GM18499 (cell line): ENCODE data around the gene PPP4R1.

Experiments used
- ATAC-seq: cut with Tn5 transposase; IDR thresholded peaks from one replicate; pipeline ENCODE4 v1.9.1; 2021; ENCODE audit warnings: moderate number of reproducible peaks; ENCODE audit not compliant: insufficient read depth, unreplicated experiment

PPP4R1 gene

DNA sequence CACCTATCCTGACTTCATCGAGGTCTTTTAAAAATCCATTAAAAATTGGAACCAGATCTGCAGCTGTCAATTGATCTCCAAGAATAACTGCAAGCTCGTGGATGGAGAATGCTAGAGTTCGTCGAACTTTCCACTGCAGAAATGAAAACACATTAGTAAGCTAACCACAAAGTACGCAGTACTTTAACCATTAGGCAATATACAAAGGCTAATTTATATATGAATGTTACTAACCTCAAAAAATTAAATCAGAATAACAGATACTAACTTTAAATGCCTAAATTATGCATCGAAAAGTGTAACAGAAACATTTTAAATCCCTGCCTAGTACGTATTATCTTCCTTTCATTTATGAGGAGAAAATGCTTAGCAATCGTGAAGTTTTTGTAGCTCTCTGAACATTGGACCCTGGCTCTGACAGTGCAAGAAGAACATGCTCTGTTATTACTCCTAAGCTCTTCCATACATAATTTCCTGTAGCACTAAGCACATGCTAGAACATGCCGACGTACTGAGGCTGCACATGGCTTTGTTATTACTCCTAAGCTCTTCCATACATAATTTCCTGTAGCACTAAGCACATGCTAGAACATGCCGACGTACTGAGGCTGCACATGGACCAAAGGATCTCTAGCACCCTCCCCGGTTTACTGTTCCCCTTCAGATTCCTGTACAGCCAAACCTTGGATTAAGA lies 57.0 kb downstream of the PPP4R1 start:
- ATAC-seq, result no peak

DNA sequence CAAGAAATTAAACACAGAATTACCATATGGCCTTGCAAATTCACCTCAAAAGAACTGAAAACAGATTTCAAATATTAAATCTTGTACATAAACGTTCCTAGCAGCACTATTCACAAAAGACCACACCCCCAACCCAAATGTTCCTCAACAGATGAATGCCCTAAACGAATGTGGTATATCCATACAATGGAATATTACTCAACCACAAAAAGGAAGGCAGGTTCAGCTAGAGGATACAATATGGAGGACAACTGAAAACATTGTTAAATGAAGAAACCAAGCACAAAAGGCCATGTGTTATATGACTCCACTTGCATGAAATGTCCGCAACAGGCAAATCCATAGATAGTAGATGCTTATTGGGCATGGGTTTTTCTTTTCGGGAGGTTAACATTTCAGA lies 61.7 kb downstream of the PPP4R1 start:
- ATAC-seq, result no peak

DNA sequence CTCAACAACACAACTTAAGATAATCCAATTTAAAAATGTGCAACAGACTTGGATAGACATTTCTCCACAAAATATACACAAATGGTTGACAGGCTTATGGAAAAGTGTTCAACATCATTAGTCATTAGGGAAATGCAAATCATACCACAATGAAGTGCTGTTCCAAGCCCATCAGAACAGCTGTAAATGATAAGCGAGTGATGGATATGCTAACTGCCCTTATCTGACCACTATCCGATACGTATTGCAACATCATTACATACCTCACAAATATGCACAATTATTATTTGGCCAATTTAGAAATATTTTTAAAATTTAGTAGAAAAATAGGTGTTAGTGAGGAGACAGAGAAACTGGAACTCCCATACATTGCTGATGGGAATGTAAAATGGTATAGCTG lies 62.2 kb downstream of the PPP4R1 start:
- ATAC-seq, result no peak

DNA sequence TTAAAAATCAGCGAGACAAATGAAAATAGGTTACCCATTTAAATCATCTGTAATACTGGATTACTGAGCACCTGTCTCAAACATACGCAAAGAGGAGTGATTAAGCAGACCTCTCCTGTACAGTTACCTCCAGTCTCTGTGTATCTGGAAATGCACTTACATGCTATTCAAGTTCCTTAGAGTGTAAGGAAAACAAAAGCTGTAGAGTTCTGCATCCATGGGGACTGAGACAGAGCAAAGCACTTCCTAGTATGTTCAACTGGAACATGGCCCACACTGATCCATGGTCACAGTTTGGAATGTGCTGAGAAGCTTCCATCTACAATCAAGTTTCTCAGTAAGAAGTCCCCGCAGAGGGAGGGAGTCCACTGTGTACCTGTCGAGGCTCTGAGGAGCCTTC lies 63.9 kb downstream of the PPP4R1 start:
- no peak for ATAC-seq

DNA sequence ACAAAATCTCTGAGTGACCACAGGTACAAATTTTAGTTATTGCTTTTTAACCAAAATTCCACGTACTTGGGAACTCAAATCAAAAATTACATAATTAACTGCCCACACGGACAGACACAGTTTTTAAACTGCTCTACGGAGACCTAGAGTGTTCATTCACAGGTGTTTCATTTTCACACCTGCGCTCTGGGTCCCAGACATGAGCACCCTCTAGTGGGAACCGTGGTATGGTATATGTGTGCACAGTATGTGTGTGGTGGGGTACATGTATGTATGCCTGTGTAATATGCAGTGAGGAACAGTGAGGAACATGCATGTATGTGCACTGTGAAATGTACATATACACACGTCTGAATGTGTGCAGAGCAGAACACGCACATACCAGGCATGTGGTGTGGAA lies 65.0 kb downstream of the PPP4R1 start:
- no peak for ATAC-seq

DNA sequence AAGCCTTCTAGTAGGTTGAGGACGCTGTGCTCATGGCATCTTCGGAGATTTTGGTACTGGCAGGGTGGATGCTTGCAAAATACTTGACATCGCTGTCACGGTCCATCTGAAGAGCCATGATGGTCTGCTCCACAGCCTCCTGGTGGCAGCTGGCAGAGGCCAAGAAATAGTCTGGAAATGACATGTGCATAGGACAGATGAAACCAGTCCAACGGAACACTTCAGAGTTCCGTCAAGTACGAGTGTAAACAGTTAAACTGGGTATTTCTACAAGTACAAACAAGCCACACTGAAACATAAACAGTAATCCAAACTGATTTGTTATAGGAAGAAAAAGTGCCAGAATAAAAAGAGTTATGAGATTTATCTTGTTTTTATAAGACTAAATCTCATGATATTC lies 66.6 kb downstream of the PPP4R1 start:
- ATAC-seq, result no peak

DNA sequence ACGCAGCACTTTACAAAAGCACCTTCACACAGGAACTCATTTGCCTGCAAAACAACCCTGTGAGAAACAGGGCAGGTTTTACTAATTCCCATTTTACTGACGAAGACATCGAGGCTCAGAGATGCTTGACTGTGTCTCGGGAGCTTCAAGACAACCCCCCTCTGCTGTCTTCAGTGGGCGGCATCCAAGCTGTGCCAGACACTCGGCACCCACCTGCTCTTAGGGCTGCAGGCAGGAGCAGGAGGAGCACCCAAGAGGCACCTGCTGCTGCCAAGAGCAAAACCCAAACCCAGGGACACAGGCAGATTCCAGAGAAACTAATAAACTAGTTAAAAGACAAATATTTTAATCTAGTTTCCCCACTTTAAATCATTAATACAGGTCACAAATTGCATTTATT lies 67.9 kb downstream of the PPP4R1 start:
- no peak for ATAC-seq

DNA sequence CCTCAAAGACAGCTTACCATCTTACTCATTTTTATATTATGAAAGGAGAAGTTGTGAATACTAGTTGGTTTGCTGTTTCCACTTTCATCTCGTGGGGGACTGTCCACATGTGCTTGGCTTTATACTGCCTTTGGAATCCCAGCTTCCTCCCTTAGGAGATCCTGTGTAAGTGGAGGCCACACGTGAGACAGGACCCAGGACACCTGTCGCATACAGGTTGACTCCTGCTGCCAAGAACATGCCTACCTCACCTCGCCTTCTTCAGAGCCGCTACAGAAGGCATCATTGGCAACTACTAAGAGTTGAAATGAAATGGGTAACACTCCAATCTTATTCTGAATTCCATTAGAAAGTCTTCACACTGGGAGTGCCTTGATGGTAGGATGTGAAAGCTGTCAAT lies 69.3 kb downstream of the PPP4R1 start:
- no peak for ATAC-seq

DNA sequence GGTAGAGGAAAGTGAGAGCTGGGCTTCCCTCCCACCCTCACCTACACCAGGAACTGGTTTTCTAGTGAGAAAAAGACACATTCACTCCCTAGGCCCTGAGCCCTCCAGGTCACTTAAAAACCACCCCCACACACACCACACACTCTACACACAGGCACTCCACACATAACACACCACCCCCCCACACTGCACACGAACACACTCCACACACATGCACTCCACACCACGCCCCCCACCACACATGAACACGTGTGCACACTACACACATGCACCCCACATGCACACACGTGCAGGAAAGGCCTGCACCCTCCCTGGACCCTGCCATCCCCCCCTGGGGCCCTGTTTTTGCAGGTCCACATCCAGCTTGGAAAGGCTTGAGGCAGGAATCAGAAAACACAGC lies 71.4 kb downstream of the PPP4R1 start:
- ATAC-seq, result no peak

DNA sequence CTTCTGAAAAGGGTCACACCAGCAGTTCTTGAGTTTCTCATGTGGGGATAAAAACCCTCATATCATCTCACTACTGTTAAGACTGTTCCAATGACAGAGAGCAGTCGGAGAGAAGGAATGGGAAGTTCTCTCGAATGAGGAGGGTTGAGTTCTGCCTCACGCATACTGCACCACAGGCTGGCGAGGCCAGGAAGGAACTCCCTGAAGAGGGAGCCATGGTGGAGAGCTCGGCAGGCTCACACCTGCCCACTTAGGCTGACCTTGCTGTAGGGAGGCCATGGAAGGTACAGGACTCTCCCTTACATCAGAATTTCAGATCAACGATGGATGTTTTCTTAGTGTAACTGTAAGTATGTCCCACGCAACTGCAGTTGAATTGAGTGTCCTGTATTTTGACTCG lies 74.4 kb downstream of the PPP4R1 start:
- no peak for ATAC-seq

DNA sequence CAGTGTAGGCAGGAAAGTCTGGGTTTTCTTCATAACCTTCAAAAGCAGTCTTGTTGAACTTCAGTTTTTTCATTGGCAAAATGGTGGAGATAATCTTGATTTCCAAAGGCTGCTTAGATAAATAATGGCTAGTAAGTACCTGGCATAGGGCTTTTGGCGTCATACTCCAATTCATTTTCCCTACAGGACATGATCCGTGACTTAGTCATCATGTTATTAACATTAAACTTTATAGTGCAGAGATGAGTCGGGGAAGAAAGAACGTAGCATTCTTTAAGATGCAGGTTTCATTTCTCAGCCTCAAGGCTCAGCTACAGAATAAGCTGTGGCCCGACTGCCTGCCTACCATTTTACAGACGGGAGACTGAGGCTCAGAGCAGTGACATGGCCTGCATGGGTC lies 75.1 kb downstream of the PPP4R1 start:
- ATAC-seq, result no peak

DNA sequence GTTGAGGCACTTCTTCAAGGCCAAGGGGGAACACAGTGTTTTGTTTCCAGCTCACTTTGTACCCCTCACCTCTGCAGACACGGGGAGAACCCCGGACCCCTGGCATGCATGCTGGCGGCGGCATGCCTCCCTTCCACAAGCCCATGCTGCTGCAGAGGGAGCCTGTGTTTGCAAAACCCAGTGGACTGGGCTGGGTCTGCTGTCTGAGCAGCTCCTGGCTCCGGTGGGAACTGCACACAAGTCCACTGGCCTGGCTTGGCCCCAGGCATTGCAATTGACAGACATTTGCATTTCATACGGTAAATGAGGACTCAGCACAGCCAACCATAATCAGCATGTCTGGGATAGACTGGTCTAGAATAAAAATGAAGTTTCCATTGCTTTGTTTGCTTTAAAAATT lies 76.7 kb downstream of the PPP4R1 start:
- no peak for ATAC-seq

DNA sequence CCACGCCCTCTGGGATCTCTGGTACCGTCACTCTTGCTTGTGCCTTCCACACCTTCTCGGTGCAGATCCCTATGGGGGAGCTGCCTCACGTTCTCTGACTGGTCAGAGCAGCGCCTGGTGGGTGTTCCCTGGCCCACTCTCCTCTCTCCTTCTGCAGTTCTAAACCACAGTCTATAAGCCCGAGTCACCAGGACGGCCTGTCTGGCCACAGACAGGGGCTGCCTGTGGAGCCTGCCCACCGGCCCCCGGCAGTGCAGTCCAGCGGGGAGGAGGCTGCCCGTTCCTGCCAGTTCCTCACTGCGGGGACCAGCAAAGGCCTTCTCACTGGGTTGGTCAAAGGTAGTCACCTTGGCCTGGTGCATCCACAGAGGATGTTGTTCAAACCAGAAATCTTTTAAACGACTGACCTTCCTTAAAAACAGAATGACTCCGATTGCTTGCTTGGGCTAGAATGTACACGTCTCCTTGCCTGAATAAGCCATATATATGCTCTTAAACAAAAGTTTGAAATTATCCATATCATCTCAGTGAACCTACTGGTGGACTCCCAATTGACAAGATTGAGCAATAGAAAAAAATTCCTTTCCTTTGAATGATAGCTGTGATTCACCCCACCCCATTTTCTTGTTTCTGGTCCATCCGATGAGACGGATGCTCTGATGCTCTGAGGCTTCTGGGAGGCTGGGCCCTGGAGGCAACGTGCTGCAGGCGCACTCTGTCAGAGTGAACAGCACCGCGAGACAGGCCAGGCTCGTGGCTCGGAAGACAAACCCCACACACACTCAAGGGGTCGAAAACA lies 77.8 kb downstream of the PPP4R1 start:
- ATAC-seq, result no peak

DNA sequence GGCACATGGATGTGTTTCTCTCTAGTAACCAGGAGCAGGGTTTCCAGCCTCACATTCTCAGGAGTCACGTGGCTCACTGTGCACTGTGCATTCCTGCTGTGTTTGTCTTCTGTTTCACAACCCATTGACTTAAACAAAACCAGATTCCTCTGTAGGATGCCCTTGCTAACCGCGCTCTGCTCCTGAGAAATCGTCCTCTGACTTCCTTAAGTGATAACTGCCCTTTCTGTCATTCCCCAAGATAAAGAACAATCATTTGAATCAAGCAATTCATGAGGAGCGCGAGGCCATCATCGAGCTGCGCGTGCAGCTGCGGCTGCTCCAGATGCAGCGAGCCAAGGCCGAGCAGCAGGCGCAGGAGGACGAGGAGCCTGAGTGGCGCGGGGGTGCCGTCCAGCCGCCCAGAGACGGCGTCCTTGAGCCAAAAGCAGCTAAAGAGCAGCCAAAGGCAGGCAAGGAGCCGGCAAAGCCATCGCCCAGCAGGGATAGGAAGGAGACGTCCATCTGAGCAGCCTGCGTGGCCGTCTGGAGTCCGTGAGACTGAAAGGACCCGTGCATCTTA lies 78.8 kb downstream of the PPP4R1 start:
- ATAC-seq, result no peak

DNA sequence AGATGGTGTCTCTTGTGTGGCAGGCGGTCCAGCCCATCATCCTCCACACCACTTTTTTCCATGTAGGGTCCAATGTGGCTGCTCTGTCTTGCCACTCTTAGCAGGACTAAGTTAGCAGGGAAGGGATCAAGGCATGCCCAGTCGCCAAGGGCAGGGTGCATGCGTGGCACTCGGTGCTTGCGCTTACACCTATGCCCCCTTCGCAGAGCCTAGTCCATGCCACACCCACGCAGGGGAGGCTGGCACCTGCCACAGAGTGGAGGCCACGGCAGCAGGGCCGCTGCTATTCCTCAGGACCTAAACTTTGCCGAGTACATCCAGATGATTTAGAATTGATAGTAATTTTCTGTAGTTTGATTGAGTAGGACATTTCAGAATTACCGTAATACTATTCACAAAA lies 79.5 kb downstream of the PPP4R1 start:
- no peak for ATAC-seq

DNA sequence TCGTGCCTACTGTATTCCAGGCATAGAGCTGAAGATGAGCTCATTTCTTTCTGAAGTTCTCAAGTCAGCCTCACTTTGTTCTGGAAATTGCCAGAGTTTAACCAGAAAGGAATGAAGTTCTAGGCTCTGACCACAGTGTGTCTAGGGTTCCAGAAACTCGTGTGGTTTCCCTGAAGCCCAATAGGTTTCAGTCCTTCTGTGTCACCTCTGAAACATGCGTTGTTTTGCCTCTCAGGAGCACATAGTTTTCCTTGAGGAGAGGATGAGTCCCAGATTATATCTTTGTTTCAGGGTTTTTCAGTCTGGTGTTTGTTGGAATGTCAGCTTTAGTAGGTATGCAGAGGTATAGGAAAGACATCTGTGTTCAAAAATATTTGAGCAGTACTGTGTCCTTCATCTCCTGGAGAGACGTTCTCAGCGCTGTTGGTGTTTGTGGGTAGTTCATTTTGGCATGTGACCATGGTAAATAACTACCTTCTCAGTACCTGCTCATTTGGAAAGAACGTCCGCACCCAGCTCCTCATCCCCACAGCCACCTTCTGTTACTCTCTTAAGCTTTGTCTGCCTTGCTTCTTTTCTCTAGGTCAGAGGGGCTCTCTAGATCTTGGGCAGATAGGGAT lies 82.5 kb downstream of the PPP4R1 start:
- no peak for ATAC-seq

DNA sequence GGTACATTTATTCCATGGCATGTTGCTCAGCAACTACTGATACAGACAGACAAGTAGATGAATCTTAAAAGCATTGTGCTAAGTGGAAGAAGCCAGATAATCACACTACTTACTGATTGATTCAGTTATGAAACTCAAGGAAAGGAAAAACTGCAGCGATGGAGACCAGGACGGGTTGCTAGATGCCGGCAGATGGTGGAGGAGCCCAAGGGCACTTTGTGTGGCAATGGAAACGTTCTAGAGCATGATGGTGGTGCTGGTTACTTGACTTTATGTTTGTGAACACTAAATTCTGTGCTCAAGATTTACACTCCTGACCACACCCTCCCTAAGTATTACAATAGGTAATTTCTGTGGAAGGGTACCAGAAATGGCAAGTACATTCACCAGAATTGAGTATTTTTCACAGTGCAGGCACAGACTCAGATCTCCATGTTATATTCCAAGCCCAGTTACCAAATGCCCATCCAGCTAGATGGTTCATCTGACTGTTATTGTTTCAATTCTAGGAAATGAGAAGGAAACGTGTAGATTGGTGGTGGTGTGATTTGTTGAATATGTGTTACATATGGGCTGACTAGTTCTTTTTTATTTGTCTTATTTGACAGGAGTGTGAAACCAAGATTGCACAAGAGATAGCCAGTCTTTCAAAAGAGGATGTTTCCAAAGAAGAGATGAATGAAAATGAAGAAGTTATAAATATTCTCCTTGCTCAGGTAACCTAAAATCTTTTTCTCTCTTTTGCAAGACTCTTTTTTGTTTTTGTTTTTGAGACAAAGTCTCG lies 83.9 kb downstream of the PPP4R1 start:
- no peak for ATAC-seq

DNA sequence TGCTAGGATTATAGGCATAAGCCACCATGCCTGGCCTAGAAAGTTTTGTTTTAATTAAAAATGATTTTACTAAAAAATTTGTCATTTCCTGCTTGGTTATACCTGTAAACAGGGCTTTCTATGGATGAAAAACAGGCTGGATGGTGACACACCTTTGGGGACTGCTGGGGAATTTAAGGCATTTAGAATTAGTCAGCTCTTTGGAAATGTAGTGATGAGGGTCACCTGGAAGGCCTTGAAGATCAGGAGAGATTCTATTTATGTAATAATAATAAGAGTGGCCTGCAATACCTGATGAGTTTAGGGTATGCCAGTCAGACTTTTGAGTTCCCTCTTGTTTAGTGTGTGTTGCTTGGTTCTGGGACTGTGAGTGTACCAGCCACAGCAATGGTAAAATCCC lies 87.9 kb downstream of the PPP4R1 start:
- ATAC-seq, result no peak

DNA sequence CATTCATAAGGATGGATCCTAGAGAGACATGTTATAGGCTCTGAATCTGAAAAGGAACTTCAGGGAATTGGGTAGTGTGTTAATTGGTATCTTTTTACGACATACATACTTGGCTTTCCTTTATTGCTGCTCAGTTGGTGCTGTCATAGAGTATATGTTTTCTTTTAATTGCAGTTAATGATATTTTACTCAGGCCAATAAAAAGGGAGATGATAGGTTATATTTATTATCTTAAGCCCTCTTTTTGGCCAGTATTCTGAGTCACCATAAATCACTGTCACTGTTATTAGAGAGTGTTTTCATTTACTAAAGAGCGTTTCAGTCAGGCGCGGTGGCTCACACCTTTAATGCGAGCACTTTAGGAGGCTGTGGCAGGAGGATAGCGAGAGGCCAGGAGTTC lies 91.4 kb downstream of the PPP4R1 start:
- ATAC-seq, result no peak

DNA sequence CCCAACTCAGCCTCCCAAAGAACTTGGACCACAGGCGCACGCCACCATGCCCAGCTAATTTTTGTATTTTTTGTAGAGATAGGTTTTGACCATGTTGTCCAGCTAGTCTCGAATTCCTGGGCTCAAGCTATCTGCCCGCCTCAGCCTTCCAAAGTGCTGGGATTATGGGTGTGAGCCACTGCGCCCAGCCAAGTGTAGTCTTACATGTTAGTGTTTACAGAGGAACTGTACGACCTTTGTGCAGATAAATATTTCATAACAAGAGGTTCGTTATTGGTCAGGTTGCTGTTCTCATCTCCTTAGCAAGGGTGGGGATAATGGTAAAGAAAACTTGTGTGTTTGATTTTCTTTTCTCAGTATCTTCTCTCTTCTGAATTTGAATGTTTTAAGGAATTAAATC lies 92.6 kb downstream of the PPP4R1 start:
- no peak for ATAC-seq

DNA sequence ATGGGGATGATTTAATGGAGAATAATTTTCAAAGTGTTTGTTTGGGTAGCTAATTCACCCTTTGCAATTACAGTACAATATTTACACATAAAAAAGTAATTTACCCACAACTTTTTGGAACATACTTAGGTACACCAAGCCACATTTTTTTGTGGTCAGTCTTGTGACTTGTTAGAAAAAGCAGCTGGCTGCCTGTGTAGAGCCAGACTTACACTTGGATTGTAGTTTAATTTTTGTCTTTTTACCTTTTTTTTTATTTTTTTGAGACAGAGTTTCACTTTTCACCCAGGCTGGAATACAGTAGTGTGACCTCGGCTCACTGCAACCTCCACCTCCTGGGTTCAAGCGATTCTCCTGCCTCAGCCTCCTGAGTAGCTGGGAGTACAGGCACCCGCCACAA lies 93.7 kb downstream of the PPP4R1 start:
- ATAC-seq, result no peak
